Right atrium auricular region (tissue), 2 donors: ENCODE results near the gene ATP2C2. TPM values are rescaled to one million over a fixed set of nuclear protein-coding genes. Genes with fewer than 3 reads are reported as not detected.

Experiments
- DNase-seq: peaks from one replicate; pipeline ENCODE4 v3.0.0-alpha.2; 2019; ENCODE audit warnings: low spot score
- H3K27ac ChIP-seq, 2 donors: fragments of 200-600 bp; sonication (generic); 1 replicate in 1 of 2; 2 replicates in 1 of 2; pipeline ENCODE4 v1.5.1; 2016 to 2019
- H3K27me3 ChIP-seq, 2 donors: fragments of 200-600 bp; sonication (generic); one replicate each; pipeline versions ENCODE4 v1.5.1 to v1.6.0; 2017 to 2019
- H3K36me3 ChIP-seq: fragments of 200-600 bp; sonication (generic); one replicate; pipeline ENCODE4 v1.5.1; 2016
- H3K4me1 ChIP-seq, 2 donors: fragments of 200-600 bp; sonication (generic); one replicate each; pipeline versions ENCODE4 v1.5.1 to v1.6.0; 2017 to 2019
- H3K4me3 ChIP-seq, 2 donors: fragments of 200-600 bp; sonication (generic); 1 replicate in 1 of 2; 2 replicates in 1 of 2; pipeline ENCODE4 v1.5.1; 2017 to 2019; ENCODE audit warnings: mild to moderate bottlenecking in 1 of 2, moderate library complexity in 1 of 2
- H3K9me3 ChIP-seq, 2 donors: fragments of 200-600 bp; sonication (generic); one replicate each; pipeline ENCODE4 v1.5.1; 2019
- CTCF ChIP-seq, 2 donors: fragments of 200-600 bp; sonication (generic); IDR thresholded peaks; one replicate each; pipeline ENCODE4 v1.5.1; 2019; ENCODE audit warnings: antibody characterized with exemption in 2 of 2
- total RNA-seq, 2 donors: library from RNA; depleted of rRNA; stranded (reverse); fragments of >200 nt; gene quantifications; one replicate each; pipeline ENCODE4 v1.1.0, GENCODE V29; 2016

ATP2C2 gene
- total RNA-seq, 2 donors from 2014 or later: not detected

GRCh38 chr16:84438971-84439696 is 70.8 kb downstream of the ATP2C2 start:
- no peak for DNase-seq
- Histone ChIP-seq H3K4me1 (no peaks in the 10 kb centered on the region), H3K9me3 (no peaks in the 10 kb centered on the region), H3K4me3 (no peak overlapping the region), H3K27me3 (no peaks in the 10 kb centered on the region), H3K27ac (no peak overlapping the region), H3K36me3 (no peaks in the 10 kb centered on the region)
- no peak for TF ChIP-seq CTCF (IDR thresholded peaks at IDR 0.05)

- no peaks in the 10 kb centered on the region for H3K36me3 ChIP-seq
- H3K27me3 ChIP-seq: no peaks in the 10 kb centered on the region
- no peak overlapping the region for H3K27ac ChIP-seq
- H3K9me3 ChIP-seq: no peaks in the 10 kb centered on the region
- H3K4me3 ChIP-seq: no peak overlapping the region
- DNase-seq: no peak
- no peak for TF ChIP-seq CTCF (IDR thresholded peaks at IDR 0.05)
- no peaks in the 10 kb centered on the region for H3K4me1 ChIP-seq
Measured at GRCh38 chr16:84442416-84443145, 74.2 kb downstream of the ATP2C2 start.

GRCh38 chr16:84443166-84443802 is 74.9 kb downstream of the ATP2C2 start:
- Histone ChIP-seq H3K4me3 (no peak overlapping the region), H3K36me3 (no peaks in the 10 kb centered on the region), H3K27me3 (no peaks in the 10 kb centered on the region), H3K9me3 (no peaks in the 10 kb centered on the region), H3K27ac (no peak overlapping the region), H3K4me1 (no peaks in the 10 kb centered on the region)
- no peak for DNase-seq
- TF ChIP-seq CTCF (IDR thresholded peaks at IDR 0.05): no peak

- no peaks in the 10 kb centered on the region for H3K4me1 ChIP-seq
- no peak for DNase-seq
- no peak for TF ChIP-seq CTCF (IDR thresholded peaks at IDR 0.05)
- no peak overlapping the region for H3K27ac ChIP-seq
- no peak overlapping the region for H3K4me3 ChIP-seq
- H3K9me3 ChIP-seq: no peaks in the 10 kb centered on the region
- H3K36me3 ChIP-seq: no peaks in the 10 kb centered on the region
- H3K27me3 ChIP-seq: no peaks in the 10 kb centered on the region
Measured at GRCh38 chr16:84444476-84444875, 76.1 kb downstream of the ATP2C2 start.

- H3K9me3 ChIP-seq: no peaks in the 10 kb centered on the region
- no peaks in the 10 kb centered on the region for H3K27me3 ChIP-seq
- no peak for TF ChIP-seq CTCF (IDR thresholded peaks at IDR 0.05)
- H3K36me3 ChIP-seq: no peaks in the 10 kb centered on the region
- no peaks in the 10 kb centered on the region for H3K4me1 ChIP-seq
- no peak overlapping the region for H3K27ac ChIP-seq
- H3K4me3 ChIP-seq: no peak overlapping the region
- no peak for DNase-seq
Measured at GRCh38 chr16:84446084-84446483, 77.7 kb downstream of the ATP2C2 start.
